SK-N-SH (cell line): ENCODE results near the gene CC2D2B. TPM values are rescaled to one million over a fixed set of nuclear protein-coding genes. Genes with fewer than 3 reads are reported as not detected.

Source experiments
- CTCF ChIA-PET: fragments of 300-600, 350-600 bp; formaldehyde crosslinking; extraction: SDS; loops from one replicate; lab custom pipeline; 2021; lab: Yijun Ruan, JAX
- POLR2A ChIA-PET: fragments of 350-600 bp; sonication (Branson Sonifier 250); formaldehyde crosslinking; extraction: SDS; loops from one replicate; lab custom pipeline; 2020; ENCODE audit warnings: antibody characterized with exemption, inconsistent platforms; lab: Yijun Ruan, JAX
- DNase-seq: peaks from one replicate; pipeline ENCODE4 v3.0.0; 2012
- H2AFZ ChIP-seq: fragments of 200-600 bp; sonication (generic); 2 replicates; pipeline ENCODE4 v1.8.1; 2016; ENCODE audit warnings: antibody characterized with exemption, mild to moderate bottlenecking, low read depth
- H3F3A ChIP-seq: fragments of 200-600 bp; sonication (generic); replicated peaks from 2 replicates; pipeline ENCODE3; 2016; ENCODE audit warnings: antibody characterized with exemption, mild to moderate bottlenecking; ENCODE audit not compliant: insufficient read depth
- H3K27ac ChIP-seq, 2 experiments: fragments of 200-500 bp in 1 of 2; fragments of 200-600 bp in 1 of 2; sonication (Bioruptor generic) in 1 of 2; sonication (generic), shearing (Covaris generic) in 1 of 2; 2 replicates each; pipeline versions ENCODE4 v1.5.1 to v1.6.1; 2014 to 2016; ENCODE audit warnings: low read depth in 2 of 2, inconsistent platforms in 1 of 2, low read length in 1 of 2, mild to moderate bottlenecking in 1 of 2, mixed read lengths in 1 of 2
- H3K27me3 ChIP-seq: fragments of 200-600 bp; sonication (generic), shearing (Covaris generic); 2 replicates; pipeline ENCODE4 v1.6.1; 2016; ENCODE audit warnings: mixed run types; ENCODE audit not compliant: insufficient read depth
- H3K36me3 ChIP-seq, 2 experiments: fragments of 200-500 bp in 1 of 2; fragments of 200-600 bp in 1 of 2; sonication (Bioruptor generic) in 1 of 2; sonication (generic) in 1 of 2; replicated peaks in 1 of 2; 2 replicates each; pipeline versions ENCODE3 to v1.5.1; 2014 to 2016; ENCODE audit warnings: low read length in 1 of 2, mild to moderate bottlenecking in 1 of 2; ENCODE audit not compliant: insufficient read depth in 2 of 2, control insufficient read depth in 1 of 2
- H3K4me1 ChIP-seq, 2 experiments: fragments of 200-500 bp in 1 of 2; fragments of 200-600 bp in 1 of 2; sonication (Bioruptor generic) in 1 of 2; sonication (generic), shearing (Covaris generic) in 1 of 2; 2 replicates each; pipeline versions ENCODE4 v1.5.1 to v1.6.1; 2014 to 2016; ENCODE audit warnings: low read depth in 1 of 2, low read length in 1 of 2, mixed run types in 1 of 2; ENCODE audit not compliant: insufficient read depth in 2 of 2, control insufficient read depth in 1 of 2
- H3K4me2 ChIP-seq: fragments of 200-600 bp; sonication (generic), shearing (Covaris generic); 2 replicates; pipeline ENCODE4 v1.6.1; 2017; ENCODE audit warnings: mixed run types
- H3K4me3 ChIP-seq, 2 experiments: fragments of 200-500 bp in 1 of 2; fragments of 200-600 bp in 1 of 2; sonication (Bioruptor generic) in 1 of 2; sonication (generic), shearing (Covaris generic) in 1 of 2; 2 replicates each; pipeline versions ENCODE4 v1.5.1 to v1.8.1; 2014 to 2016; ENCODE audit warnings: low read depth in 2 of 2, inconsistent platforms in 1 of 2, low read length in 1 of 2, mild to moderate bottlenecking in 1 of 2, mixed read lengths in 1 of 2, moderate library complexity in 1 of 2
- H3K79me2 ChIP-seq: fragments of 200-600 bp; sonication (generic); 2 replicates; pipeline ENCODE4 v1.8.1; 2017; ENCODE audit warnings: mild to moderate bottlenecking; ENCODE audit not compliant: insufficient read depth
- H3K9ac ChIP-seq: fragments of 200-600 bp; sonication (generic); 2 replicates; pipeline ENCODE4 v1.6.1; 2017; ENCODE audit warnings: mixed run types
- H3K9me2 ChIP-seq: fragments of 200-600 bp; sonication (generic); 2 replicates; pipeline ENCODE4 v1.6.1; 2017; ENCODE audit warnings: mixed run types
- H3K9me3 ChIP-seq: fragments of 200-600 bp; sonication (generic); 2 replicates; pipeline ENCODE4 v1.6.1; 2017; ENCODE audit warnings: mixed run types, mild to moderate bottlenecking, moderate library complexity
- H4K20me1 ChIP-seq: fragments of 200-600 bp; sonication (generic); 2 replicates; pipeline ENCODE4 v1.6.1; 2017; ENCODE audit warnings: mild to moderate bottlenecking, mixed run types; ENCODE audit not compliant: insufficient read depth
- CHD2 ChIP-seq: fragments of 150-350 bp; IDR thresholded peaks from 2 replicates; pipeline ENCODE4 v1.6.1; 2018; ENCODE audit warnings: low read length; ENCODE audit not compliant: partially characterized antibody
- FOSL2 ChIP-seq: IDR thresholded peaks from 2 replicates; pipeline ENCODE4 v1.4.0; 2012; ENCODE audit warnings: low read depth, mild to moderate bottlenecking, moderate library complexity, borderline replicate concordance
- FOXJ3 ChIP-seq: sonication (generic); formaldehyde crosslinking; IDR thresholded peaks from 2 replicates; pipeline ENCODE4 v1.5.1; 2020; ENCODE audit warnings: mild to moderate bottlenecking, missing genetic modification reagents
- FOXM1 ChIP-seq: IDR thresholded peaks from 2 replicates; pipeline ENCODE4 v1.4.0; 2012; ENCODE audit warnings: low read depth, mild to moderate bottlenecking
- GABPA ChIP-seq: IDR thresholded peaks from 2 replicates; pipeline ENCODE4 v1.4.0; 2012; ENCODE audit warnings: low read depth, mild to moderate bottlenecking
- MEF2A ChIP-seq: IDR thresholded peaks from 2 replicates; pipeline ENCODE4 v1.4.0; 2012; ENCODE audit warnings: low read depth, borderline replicate concordance
- NFIC ChIP-seq: IDR thresholded peaks from 2 replicates; pipeline ENCODE4 v1.4.0; 2012; ENCODE audit warnings: borderline replicate concordance
- NRF1 ChIP-seq: IDR thresholded peaks from 2 replicates; pipeline ENCODE4 v1.6.1; 2012; ENCODE audit warnings: low read depth, mild to moderate bottlenecking, low read length
- RFX5 ChIP-seq: IDR thresholded peaks from 2 replicates; pipeline ENCODE4 v1.6.1; 2012; ENCODE audit warnings: mild to moderate bottlenecking, improper control_type of control experiment, low read length
- SIN3A ChIP-seq: IDR thresholded peaks from 2 replicates; pipeline ENCODE4 v1.6.1; 2012; ENCODE audit warnings: low read depth, mild to moderate bottlenecking, low read length, moderate library complexity, borderline replicate concordance
- TCF12 ChIP-seq: IDR thresholded peaks from 2 replicates; pipeline ENCODE4 v1.4.0; 2012
- WGBS: methylation state at CpG from one replicate; pipeline ENCODE4 v1.1.6; 2017; ENCODE audit warnings: low lambda C conversion rate; 5-methylcytosine and 5-hydroxymethylcytosine counted together
- polyA plus RNA-seq, 3 experiments: library from polyadenylated mRNA; depleted of rRNA; stranded (reverse); fragments of >200 nt; gene quantifications; 2 replicates each; pipeline ENCODE4 v1.2.3, GENCODE V29; 2012
- TF ChIP-seq, protein P1 (sequence below): IDR thresholded peaks from 2 replicates; pipeline ENCODE4; 2012
- TF ChIP-seq, protein P2 (sequence below): IDR thresholded peaks from 2 replicates; pipeline ENCODE4 v1.6.1; 2012; ENCODE audit warnings: mild to moderate bottlenecking, low read depth, low read length, moderate library complexity
- TF ChIP-seq, protein P3 (sequence below): IDR thresholded peaks from 2 replicates; pipeline ENCODE4 v1.4.0; 2012; ENCODE audit warnings: low read depth, borderline replicate concordance
- TF ChIP-seq, protein P4 (sequence below): fragments of 150-350 bp; IDR thresholded peaks from 2 replicates; pipeline ENCODE4 v1.6.1; 2016; ENCODE audit warnings: mild to moderate bottlenecking, low read depth, low read length

CC2D2B gene
- polyA plus RNA-seq, 1 of the 3 experiments (the other 2 are of a cell fraction) = not detected

DNA sequence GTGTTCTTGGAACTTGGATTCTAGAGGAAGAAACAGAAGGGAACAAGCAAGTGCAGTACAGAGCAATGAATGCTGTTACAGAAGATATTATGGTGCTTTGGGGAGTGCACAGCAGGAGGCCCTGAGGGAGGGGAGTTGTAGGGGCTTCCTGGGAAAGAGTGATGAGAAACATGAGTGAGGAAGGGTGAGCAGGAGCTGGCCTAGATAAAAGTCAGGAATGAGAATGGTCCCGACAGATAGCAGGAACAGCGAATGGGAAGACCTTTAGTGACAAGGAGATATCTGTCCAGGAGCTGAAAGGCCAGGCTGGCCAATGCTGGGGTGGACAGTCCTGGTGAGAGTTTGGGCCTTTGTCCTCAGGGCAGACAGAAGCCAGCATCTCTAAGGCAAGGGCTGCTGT is 115.0 kb downstream of the CC2D2B start:
- no peaks in the 10 kb centered on the region for H3K4me1 ChIP-seq
- no peak overlapping the region for H3K4me2 ChIP-seq
- no peak for DNase-seq
- no peak overlapping the region for H3K9ac ChIP-seq
- H3F3A ChIP-seq = no peaks in the 10 kb centered on the region
- H3K27me3 ChIP-seq = no peaks in the 10 kb centered on the region
- H4K20me1 ChIP-seq = no peaks in the 10 kb centered on the region
- H2AFZ ChIP-seq = no peak overlapping the region
- no peaks in the 10 kb centered on the region for H3K79me2 ChIP-seq
- CTCF ChIA-PET = no interaction called here
- TF ChIP-seq GABPA (no peak), NRF1 (no peak), SIN3A (no peak), MEF2A (no peak), NFIC (no peak), FOXM1 (no peak), RFX5 (no peak)
- TF ChIP-seq, protein P1, sequence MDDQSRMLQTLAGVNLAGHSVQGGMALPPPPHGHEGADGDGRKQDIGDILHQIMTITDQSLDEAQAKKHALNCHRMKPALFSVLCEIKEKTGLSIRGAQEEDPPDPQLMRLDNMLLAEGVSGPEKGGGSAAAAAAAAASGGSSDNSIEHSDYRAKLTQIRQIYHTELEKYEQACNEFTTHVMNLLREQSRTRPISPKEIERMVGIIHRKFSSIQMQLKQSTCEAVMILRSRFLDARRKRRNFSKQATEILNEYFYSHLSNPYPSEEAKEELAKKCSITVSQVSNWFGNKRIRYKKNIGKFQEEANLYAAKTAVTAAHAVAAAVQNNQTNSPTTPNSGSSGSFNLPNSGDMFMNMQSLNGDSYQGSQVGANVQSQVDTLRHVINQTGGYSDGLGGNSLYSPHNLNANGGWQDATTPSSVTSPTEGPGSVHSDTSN = no peak
- TF ChIP-seq, protein P2, sequence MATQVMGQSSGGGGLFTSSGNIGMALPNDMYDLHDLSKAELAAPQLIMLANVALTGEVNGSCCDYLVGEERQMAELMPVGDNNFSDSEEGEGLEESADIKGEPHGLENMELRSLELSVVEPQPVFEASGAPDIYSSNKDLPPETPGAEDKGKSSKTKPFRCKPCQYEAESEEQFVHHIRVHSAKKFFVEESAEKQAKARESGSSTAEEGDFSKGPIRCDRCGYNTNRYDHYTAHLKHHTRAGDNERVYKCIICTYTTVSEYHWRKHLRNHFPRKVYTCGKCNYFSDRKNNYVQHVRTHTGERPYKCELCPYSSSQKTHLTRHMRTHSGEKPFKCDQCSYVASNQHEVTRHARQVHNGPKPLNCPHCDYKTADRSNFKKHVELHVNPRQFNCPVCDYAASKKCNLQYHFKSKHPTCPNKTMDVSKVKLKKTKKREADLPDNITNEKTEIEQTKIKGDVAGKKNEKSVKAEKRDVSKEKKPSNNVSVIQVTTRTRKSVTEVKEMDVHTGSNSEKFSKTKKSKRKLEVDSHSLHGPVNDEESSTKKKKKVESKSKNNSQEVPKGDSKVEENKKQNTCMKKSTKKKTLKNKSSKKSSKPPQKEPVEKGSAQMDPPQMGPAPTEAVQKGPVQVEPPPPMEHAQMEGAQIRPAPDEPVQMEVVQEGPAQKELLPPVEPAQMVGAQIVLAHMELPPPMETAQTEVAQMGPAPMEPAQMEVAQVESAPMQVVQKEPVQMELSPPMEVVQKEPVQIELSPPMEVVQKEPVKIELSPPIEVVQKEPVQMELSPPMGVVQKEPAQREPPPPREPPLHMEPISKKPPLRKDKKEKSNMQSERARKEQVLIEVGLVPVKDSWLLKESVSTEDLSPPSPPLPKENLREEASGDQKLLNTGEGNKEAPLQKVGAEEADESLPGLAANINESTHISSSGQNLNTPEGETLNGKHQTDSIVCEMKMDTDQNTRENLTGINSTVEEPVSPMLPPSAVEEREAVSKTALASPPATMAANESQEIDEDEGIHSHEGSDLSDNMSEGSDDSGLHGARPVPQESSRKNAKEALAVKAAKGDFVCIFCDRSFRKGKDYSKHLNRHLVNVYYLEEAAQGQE = no peak
- TF ChIP-seq, all 33 proteins: peak for 0
- 79% methylated on average over 2 of the region's 2 CpGs for WGBS
- Histone ChIP-seq H3K9me2 (no peaks in the 10 kb centered on the region), H3K9me3 (no peaks in the 10 kb centered on the region), H3K4me3 (no peak overlapping the region), H3K36me3 (no peaks in the 10 kb centered on the region), H3K27ac (no peak overlapping the region)
- POLR2A ChIA-PET = interaction anchor here (1.4 kb wide), 1 partner anchor 67 kb away, joined by 3 read pairs; no protein-coding TSS in a partner anchor

DNA sequence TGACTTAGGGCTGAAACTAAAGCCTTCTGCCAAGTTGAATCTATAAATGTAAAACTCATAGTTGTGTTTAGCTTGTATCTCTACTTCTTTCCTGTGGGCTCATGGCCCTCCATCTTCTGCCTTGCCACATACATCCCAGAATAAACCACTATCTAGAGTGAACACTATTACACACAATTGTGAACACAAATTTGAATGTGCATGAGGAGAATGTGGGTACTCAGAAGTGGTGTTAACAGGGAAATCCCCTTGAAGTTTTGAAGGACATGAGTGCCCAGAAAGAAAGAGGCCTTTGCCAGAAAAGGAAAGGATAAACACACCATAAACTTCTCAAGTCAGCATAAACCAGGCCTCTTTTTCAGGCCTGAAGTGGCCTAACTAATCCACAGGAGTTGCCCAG is 115.4 kb downstream of the CC2D2B start:
- Histone ChIP-seq H3K9me3 (no peaks in the 10 kb centered on the region), H3K4me1 (no peaks in the 10 kb centered on the region), H3K36me3 (no peaks in the 10 kb centered on the region), H3K79me2 (no peaks in the 10 kb centered on the region), H3K4me2 (no peak overlapping the region), H3F3A (no peaks in the 10 kb centered on the region), H3K27me3 (no peaks in the 10 kb centered on the region), H4K20me1 (no peaks in the 10 kb centered on the region), H2AFZ (no peak overlapping the region), H3K9ac (no peak overlapping the region), H3K4me3 (no peak overlapping the region)
- POLR2A ChIA-PET = interaction anchor here (1.4 kb wide), 1 partner anchor 66 kb away, joined by 3 read pairs; no protein-coding TSS in a partner anchor
- TF ChIP-seq, protein P3, sequence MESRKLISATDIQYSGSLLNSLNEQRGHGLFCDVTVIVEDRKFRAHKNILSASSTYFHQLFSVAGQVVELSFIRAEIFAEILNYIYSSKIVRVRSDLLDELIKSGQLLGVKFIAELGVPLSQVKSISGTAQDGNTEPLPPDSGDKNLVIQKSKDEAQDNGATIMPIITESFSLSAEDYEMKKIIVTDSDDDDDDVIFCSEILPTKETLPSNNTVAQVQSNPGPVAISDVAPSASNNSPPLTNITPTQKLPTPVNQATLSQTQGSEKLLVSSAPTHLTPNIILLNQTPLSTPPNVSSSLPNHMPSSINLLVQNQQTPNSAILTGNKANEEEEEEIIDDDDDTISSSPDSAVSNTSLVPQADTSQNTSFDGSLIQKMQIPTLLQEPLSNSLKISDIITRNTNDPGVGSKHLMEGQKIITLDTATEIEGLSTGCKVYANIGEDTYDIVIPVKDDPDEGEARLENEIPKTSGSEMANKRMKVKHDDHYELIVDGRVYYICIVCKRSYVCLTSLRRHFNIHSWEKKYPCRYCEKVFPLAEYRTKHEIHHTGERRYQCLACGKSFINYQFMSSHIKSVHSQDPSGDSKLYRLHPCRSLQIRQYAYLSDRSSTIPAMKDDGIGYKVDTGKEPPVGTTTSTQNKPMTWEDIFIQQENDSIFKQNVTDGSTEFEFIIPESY = no peak
- TF ChIP-seq, protein P4, sequence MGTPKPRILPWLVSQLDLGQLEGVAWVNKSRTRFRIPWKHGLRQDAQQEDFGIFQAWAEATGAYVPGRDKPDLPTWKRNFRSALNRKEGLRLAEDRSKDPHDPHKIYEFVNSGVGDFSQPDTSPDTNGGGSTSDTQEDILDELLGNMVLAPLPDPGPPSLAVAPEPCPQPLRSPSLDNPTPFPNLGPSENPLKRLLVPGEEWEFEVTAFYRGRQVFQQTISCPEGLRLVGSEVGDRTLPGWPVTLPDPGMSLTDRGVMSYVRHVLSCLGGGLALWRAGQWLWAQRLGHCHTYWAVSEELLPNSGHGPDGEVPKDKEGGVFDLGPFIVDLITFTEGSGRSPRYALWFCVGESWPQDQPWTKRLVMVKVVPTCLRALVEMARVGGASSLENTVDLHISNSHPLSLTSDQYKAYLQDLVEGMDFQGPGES = no peak
- TF ChIP-seq CHD2 = no peak
- no peak for TF ChIP-seq FOSL2
- TF ChIP-seq TCF12 = no peak
- no peak for TF ChIP-seq FOXM1
- TF ChIP-seq FOXJ3 (CRISPR knock-in tag) = no peak
- TF ChIP-seq, all 33 proteins: peak for 0
- no peaks in the 10 kb centered on the region for H3K9me2 ChIP-seq
- no peak for DNase-seq
- H3K27ac ChIP-seq = no peak overlapping the region
- CTCF ChIA-PET = no interaction called here
